Liver (tissue), 3 donors: ENCODE measurements around the gene ERO1B.

ENCODE experiments used
- CTCF ChIP-seq: fragments of 150-350 bp; IDR thresholded peaks from 2 replicates; pipeline ENCODE4 v1.5.1; 2017; ENCODE audit warnings: improper control_type of control experiment, low read depth, low read length; ENCODE audit not compliant: missing input control
- EGR1 ChIP-seq, 2 donors: IDR thresholded peaks; 2 replicates each; pipeline ENCODE4 v1.6.1; 2016 to 2018; ENCODE audit warnings: antibody characterized with exemption in 2 of 2, low read depth in 2 of 2
- MAX ChIP-seq: IDR thresholded peaks from 2 replicates; pipeline ENCODE4 v1.6.1; 2016; ENCODE audit warnings: antibody characterized with exemption
- RAD21 ChIP-seq, 2 donors: IDR thresholded peaks; 2 replicates each; pipeline ENCODE4 v1.6.1; 2016; ENCODE audit warnings: antibody characterized with exemption in 2 of 2, mild to moderate bottlenecking in 2 of 2
- TAF1 ChIP-seq: conservative IDR thresholded peaks from 2 replicates; pipeline ENCODE4 v1.6.1; 2016; ENCODE audit warnings: antibody characterized with exemption, mild to moderate bottlenecking
- YY1 ChIP-seq: IDR thresholded peaks from 2 replicates; pipeline ENCODE4 v1.6.1; 2016; ENCODE audit warnings: antibody characterized with exemption, mild to moderate bottlenecking
- ZBTB33 ChIP-seq: IDR thresholded peaks from 2 replicates; pipeline ENCODE4 v1.6.1; 2016; ENCODE audit warnings: antibody characterized with exemption
- donor health status: healthy.
- donor health status: healthy.

- TF ChIP-seq ZBTB33, result no peak
- no peak for TF ChIP-seq RAD21 (IDR thresholded peaks at IDR 0.05)
- no peak for TF ChIP-seq TAF1
- TF ChIP-seq CTCF, result no peak
- no peak for TF ChIP-seq MAX
- no peak for TF ChIP-seq EGR1 (IDR thresholded peaks at IDR 0.05; ENCODE audit: low read depth in 2 of 2)
- no peak for TF ChIP-seq YY1
These were observed 29.3 kb upstream of the ERO1B start for GRCh38 chr1:236311040-236311439.
